Effector CD8-positive, alpha-beta T cell (primary cell): ENCODE measurements around the gene PDE4D.
"Not testable (repeated sequence)": the region's sequence is repeated elsewhere in the genome, so short reads cannot be mapped to it uniquely, and the experiment has no call there.

ENCODE experiments used
- DNase-seq: peaks from one replicate; lab custom pipeline; 2025; lab: John Stamatoyannopoulos, UW

The PDE4D gene

DNA sequence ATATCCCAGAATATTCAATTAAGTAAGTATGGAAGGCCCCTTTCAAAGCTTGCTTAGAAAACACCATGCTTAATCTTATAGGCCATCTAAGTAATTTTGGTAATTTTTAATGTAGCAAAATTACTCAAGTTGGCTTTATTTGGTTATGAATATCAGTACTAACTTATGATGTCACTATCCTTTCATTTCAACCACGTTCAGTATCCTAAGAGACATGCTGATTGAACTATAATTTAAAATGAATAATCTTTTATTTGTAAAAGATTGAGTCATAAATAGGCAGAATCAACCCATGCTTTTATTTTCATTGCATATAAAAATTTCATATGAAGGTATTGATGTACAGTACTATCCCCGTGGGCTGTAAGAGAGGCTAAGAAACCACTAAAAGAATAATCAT, 923.7 kb downstream of the PDE4D start:
- no peak for DNase-seq

DNA sequence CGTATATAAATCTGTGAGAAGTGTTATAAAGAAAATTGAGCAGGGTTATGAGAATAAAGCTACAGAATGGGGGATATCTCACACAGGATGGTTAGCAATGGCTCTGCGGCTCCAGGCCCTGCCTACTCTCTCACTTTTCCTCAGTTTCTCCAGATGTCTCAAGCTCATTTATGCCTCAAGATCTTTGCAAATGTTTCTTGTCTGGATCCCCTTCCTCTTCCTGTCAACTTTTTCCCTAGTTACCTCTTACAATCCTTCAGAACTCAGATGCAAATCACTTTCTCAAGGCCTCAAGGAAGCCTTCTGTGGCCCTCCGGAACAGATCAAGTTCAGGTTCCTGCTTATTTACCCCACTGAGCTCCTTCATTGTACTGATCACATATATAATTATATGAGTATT, 924.3 kb downstream of the PDE4D start:
- no peak for DNase-seq

DNA sequence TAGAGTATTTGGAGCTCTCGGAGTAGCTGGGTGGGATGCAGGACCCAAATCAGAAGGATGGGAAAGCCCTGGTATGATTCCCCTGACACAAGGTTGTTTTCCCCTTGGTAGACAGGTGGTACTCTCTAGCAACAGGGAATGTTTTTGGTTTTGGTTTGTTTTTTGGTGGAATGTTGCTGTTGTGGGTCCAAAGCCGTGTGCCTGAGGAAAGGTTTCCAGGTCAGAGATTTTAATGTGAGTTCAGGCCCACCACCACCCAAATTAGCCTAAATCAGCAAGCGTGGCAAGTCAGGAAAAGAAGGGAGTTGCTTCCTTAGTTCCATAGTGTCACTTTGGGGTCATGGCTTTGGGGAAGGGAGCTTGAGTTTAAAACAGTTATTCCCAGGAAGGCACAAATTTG, 925.2 kb downstream of the PDE4D start:
- DNase-seq, result no peak

DNA sequence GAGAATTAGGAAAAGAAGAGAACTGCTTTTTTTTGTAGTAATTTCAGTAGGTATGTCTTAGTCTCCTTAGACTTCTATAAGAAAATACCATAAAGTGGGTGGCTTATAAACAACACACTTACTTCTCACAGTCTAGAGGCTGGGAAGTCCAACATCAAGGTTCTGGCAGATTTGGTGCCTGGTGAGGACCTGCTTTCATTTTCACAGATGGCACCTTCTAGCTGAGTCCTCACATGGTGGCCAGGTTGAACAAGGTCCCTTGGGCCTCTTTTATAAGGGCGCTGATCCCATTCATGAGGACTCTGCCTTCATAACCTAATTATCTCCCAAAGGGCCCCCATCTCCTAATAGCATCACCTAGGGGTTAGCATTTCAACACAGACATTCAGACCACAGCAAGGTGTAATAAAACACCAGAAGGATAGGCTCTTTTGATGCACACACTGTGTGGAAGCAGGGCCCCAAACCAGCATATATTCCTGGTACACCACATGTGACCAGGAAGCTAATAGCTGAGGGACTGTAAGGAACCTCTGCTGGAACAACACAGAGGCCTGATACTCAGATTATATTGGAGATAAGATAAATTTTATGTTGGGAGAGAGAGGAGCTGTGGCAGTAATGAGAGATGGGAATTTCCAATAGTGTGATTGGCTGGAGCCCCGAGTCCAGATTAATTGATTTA, 925.8 kb downstream of the PDE4D start:
- no peak for DNase-seq

DNA sequence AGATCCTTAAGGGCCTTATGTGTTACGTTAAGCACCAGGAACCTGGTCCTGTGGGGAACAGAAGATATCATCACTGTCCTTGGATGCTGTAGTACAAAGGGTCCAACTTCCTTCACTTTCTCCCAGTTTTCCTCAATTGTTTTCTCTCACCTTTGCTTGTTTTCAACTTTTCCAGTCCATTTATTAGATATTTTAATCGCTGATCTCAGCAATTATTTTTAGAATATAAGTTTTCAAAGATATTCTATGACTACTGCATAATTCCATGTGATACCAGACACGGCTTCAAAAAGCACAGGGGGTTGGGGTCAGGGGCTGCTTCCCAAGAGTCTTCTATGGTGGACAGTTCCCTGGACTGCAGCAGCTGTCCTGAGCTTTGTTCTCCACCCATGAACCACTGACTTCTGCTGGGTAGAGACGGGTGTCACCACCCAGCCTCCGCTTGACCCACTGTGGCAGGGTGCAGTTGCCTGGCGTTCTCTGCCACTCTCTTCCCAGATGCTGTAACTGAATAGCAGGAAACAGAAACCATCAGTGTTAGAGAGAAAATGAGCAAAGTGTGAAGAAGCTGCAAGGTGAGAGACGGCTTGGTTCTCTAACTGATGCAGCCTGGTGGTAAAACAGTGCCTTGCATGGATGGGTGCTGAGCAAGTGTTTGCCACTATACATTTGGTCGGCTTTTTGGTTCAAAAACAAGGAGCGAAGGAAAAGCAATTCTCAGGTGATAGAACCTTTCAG, 927.7 kb downstream of the PDE4D start:
- DNase-seq, result no peak

DNA sequence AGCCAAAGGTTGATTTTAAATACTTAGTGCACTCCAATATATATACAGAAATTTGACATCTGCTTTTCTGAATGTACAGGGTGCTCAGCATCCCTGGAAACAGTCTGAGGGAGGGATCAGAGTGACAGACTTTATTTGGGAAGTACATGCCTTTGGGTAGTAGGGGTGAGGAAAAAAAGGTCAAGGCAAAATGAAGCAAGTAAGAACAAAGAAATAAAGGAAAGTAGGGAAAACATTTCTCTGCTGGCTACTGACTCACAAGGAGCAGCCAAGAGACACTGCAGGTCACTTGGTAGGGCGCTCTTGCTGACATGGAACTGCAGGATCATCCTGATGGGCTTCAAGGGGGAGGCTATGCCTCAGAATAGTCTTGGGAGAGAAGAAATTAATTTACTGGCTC, 929.7 kb downstream of the PDE4D start:
- DNase-seq, result no peak

DNA sequence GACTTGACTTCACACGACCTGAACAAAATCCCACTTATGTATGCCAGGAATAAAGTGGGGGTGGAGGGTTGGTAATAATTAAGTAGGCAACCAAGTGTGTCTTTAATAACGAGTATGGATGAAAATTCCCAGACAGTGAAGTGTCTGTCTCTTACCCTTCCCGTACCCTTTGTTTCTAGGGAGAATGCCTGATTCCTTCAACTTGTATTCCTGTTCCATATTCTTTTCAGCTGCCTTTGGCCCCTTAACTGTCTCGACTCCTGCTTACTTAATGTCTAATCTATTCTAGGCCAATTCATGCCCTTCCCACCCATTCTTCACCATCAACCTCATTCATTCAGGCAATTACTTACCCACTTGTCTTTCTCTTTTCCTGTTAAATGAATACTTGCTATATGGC, 930.2 kb downstream of the PDE4D start:
- no peak for DNase-seq

DNA sequence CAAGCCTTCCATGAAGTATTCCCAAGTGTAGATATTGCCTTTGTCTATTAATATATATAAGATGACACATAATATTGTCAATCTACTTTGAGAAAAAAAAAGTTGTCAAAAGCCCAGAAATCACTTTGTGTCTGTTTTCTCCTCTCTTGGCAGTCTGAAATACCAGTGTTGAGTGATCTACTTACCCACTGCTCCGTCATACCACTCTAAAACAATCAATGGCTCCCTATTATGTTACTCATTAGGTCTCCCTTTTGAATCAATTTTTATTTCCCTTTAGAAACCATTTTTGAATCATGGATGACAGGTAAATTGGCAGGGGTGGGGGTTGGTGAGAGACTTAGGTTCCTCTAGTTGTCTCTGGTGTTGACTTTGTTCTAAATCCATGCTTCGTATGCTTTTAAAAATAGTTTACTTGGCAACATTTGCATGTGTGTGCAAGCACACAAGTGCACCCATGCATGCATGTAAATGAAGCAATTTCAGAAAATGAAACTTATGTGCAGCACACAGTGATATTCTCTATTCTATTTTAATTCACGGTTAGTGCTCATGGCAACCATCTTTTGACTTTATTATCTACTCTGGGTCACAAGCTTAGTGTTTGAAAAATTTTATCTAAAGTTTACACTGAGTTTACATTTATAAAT, 931.8 kb downstream of the PDE4D start:
- DNase-seq, result no peak

DNA sequence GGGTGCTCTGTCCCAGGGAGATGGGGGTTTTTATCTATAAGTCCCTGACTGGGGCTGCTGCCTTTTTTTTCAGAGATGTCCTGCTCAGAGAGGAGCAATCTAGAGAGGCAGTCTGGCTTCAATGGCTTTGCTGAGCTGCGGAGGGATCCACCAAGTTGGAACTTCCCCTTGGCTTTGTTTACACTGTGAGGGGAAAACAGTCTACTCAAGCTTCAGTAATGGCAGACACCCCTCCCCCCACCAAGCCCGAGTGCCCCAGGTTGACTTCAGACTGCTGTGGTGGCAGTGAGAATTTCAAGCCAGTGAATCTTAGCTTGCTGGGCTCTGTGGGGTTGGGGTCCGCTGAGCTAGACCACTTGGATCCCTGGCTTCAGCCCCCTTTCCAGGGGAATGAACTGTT, 934.8 kb downstream of the PDE4D start:
- DNase-seq, result no peak

DNA sequence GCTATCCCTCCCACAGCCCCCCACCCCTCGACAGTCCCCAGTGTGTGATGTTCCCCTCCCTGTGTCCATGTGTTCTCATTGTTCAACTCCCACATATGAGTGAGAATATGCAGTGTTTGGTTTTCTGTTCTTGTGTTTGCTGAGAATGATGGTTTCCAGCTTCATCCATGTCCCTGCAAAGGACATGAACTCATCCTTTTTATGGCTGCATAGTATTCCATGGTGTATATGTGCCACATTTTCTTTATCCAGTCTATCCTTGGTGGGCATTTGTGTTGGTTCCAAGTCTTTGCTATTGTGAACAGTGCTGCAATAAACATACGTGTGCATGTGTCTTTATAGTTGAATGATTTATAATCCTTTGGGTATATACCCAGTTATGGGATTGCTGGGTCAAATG, 940.3 kb downstream of the PDE4D start:
- not testable (repeated sequence) for DNase-seq

DNA sequence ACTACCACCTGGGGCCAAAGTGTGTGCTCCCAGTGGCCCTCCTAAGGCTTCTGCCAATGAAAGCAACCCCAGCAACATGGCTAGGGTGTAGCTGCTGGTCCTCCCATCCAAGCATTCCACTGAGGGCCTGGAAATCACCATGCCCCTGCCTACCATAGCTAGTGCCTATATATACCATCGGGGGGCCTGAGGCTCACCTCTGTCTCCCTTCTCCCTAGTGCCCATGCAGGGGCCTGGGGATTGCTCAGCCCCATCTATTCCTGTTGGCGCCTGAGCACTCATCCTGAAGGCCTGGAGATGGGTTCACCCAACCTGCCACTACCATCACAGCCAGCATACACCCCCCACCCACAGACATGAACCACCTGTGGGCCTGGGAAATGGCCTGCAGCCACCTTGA, 943.3 kb downstream of the PDE4D start:
- no peak for DNase-seq

DNA sequence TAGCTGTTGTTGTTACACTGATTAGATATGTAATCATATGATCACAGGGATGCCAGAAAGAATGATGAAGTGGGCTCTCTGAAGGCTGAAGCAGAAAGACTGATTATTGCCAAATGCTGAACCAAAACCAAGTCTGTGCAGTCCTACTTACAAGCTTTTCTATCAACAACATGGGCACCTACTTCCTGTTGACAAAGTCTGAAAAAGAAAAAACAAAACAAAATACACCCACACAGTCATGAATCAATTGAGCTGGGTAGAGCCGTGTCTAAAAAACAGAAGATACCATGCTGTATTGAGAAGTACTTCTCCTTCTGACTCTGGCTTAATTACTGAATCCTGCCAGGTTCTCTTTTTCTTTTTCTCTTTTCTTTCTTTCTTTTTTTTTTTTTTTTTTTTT, 947.3 kb downstream of the PDE4D start:
- no peak for DNase-seq

DNA sequence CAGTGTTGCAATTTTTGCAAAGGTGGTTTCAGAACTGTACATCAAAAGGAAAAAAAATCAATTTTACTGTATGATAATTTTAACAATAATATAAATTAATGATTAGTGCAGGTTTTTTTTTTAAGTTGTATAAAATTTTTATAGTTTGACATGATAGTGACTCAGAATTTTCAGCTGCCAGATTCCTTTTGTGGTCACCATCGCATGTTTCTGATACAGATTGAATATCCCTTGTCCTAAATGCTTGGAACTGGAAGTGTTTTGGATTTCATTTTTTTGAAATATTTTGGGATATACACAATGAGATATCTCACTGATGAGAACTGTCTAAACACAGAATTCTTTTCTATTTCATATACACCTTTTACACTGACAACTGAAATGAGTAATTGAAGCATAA, 949.3 kb downstream of the PDE4D start:
- no peak for DNase-seq

DNA sequence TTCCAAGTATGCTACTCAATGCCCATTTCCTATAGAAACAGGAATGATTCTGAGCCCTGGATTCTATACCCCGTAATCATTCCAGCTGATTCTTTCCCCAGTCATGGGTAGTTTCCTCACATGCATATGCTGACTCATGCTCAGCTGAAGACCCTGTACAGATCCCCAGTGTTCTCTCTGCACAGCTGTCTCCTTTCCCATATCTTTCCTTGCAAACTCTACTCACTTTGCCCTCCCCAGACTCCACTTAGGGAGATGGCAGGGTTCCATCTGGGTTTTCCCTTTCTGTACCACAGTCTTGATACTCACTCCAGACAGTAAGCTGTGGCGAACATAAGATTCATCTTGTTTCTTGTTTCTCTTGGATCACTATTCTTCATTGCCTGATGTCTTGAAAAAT, 953.1 kb downstream of the PDE4D start:
- DNase-seq, result no peak

DNA sequence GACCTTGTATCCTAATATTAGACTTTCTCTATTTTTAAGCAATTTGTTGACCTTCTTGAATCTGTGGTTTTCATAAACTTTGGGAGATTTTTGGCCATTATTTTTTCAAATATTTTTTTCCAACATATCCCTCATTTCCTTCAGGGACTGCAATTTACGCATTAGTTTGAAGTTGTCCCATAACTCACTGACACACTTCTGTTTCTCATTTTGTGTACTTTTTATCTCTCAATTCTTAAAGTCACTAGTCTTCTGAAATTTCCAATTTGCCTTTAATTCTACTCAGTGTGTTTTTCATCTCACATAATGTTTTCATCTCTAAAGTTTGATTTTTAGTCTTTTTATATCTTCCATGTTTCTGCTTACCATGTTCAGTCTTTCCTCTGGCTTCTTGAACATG, 953.9 kb downstream of the PDE4D start:
- DNase-seq, result no peak

DNA sequence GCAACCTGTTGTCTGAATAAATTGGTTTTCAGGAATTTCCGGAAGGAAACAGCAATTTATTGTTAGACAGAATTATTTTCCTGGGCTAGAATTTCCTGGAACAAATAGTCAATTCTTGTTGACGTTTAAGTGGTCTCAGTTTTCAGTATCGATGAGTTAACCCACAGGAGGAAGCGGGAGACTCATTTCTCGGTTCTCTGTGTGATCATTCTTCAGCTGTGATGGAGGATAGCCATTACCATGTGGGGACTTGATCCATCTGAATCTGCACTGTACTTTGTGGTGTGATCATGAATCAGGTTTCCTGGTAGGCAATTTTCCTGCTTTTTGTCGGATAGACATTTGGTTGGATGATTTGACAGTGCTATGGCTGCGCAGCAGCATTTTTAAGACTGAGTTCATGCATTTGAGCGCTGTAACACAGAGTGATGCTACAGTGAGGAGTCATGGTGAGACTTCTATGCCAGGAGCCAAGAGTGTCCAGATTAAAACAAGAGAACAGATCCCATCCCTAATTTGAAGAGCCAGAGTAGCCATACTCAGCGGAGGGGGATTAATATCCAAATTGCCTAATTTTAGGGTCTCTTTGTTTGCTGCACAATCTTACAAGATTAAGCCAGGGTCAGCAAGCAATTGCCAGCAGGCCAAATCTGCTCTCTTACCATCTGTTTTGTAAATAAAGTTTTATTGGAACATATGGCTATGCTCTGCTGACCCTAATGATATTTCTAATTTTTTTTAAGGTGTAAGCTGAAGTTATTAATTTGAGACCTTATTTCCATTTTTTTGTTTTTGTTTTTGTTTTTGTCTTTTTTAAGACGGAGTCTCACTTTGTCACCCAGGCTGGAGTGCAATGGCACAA, 954.7 kb downstream of the PDE4D start:
- DNase-seq, result no peak

DNA sequence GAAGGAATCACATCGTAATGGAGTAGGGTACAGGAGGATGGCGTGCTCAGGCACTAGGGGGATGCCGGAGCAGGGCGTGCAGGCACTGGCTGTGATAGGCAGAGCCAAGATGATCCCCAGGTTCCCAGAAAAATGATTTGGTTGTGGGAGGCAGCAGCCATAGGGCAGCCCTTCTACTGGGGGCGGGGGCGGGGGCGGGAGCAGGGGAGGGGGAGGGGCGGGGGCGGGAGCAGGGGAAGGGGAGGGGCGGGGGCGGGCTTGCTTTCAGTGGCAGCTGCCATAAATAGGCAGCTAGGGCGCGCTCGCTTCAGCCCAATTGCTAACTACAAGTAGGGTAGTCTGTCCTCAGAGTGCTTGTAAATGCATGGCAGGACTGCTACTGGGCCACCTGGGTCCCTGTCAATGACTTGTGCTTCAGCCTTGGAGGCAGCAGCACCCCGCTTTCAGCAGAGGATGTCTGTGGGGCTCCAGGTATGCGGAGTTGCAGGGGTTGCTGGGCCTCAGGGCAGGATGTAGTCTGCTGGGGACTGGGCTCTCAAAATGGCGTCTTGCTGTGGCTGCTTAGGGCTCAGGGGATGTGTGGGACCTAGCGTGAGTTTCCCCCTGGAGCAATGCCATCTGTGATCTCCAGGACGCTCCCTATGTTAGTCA, 956.4 kb downstream of the PDE4D start:
- no peak for DNase-seq

DNA sequence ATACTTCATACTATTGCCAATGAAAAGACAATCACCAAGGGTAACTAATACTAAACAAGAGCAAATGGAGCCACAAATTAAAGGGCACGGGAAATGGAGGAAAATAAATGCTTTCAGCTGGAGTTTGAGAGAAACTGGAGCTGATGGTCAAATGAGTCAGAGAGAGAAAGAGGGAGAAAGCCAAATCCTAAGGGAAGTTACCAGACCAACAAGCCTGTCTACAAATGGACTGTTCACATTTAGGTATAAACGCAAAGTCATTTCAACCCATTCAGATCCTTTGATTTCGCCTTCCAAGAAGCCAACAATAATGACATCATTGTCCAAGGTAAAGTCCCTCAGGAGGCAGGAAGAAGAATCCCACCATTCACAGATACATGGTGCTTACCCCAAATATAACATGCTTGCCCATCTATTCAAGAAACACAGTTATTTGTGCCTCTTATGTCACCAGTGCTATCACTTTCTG, 958.9 kb downstream of the PDE4D start:
- no peak for DNase-seq

DNA sequence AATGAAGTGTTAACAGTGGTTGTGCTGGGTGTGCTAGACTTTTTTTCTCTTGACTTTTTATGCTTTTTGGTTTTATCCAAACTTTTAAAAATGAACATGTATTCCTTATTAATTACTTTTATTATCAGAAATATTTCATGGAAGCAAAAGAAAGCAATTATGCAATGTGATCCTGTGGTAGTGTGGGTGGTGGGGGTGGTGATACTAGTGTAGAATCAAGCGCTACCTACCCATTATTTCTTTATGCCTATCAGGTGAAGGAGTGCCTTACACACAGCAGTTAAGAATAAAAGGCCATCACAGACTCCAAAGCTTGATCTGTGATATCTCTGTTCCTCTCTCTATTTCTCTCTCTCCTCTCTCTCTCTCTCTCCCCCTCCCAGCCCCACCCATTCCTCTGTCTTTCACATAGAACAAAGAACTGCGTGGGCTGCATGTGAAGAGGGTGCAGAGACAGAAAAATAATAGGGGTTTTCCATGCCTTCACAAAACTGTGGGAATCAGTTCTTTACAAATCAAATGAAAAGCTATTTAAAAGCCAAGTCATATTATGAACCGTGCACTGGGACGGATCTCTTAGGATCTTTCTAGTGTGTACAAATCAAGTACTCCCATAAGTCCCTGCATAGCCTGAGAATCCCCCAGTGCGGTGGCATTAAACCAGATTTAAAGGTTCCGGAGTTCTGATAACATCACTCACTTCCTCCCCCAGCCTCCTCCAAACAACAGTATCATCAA, 959.5 kb downstream of the PDE4D start:
- no peak for DNase-seq

DNA sequence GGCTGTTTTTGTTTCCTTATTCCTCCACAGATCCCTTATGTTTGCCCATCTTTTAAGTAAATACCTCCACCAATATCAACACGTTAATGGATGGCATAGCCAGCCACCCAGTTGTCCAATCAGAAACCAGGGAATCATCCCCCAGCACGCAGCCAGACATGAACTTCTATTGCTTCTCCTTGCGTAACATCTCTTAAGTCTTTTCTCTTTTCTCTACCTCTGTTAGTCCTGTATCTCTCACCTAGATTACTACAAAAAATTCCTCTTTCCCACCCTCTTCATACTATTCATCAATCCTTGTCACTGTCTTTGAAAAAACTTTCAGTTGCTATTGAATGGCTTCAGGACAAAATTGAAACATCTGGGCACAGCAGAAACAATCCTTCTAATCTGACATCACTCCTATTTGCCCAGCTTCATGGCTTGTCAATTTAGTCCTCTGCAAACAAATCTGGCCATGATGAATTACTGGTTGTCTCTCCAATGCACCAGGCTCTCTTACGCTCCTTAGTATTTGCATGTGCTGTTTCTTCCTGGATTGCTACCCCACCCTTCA, 961.4 kb downstream of the PDE4D start:
- no peak for DNase-seq

DNA sequence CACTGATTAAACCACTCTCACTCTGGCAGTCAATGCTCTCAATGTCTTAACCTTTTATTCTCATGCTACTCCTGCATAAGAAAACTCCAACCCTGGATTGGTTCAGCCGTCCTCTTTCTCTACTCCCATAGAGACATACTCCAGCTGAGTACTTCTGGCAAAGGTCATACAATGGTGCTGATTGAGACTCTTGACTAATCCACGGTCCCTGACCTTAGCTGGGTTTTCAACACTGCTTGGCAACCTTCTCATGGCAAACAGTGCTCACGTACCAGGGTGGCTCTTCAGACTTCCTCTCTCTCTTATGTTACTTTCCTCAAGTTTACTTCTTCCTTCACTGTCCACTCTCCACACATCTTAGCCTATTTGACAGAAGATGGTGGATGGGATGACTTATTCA, 963.0 kb downstream of the PDE4D start:
- DNase-seq, result no peak
